ENCODE data around the gene CNPY2. TPM values are rescaled to one million over a fixed set of nuclear protein-coding genes. Genes with fewer than 3 reads are reported as not detected.

CNPY2 gene
- total and polyA plus RNA-seq, 2 of the 13 experiments (the other 11 are each of a cell fraction or from before 2014, with no cell fraction given) = 285 to 356 TPM

- TF ChIP-seq SUZ12 (IDR thresholded peaks at IDR 0.05; ENCODE audit: low read depth, low read length) (no peak), ZBTB44 (CRISPR knock-in tag; IDR thresholded peaks at IDR 0.05) (0 out of 2 replicates have a peak, but pooled peaks have one; percentile 58), TRIM24 (CRISPR knock-in tag; IDR thresholded peaks at IDR 0.05) (no peak), CERS6 (CRISPR knock-in tag; IDR thresholded peaks at IDR 0.05) (no peak), SKI (IDR thresholded peaks at IDR 0.05; ENCODE audit: partially characterized antibody) (peak; percentile 72), YEATS2 (CRISPR knock-in tag; IDR thresholded peaks at IDR 0.05; ENCODE audit: borderline replicate concordance) (peak; percentile 48; the same call in 1 of the 2 replicates), ZHX2 (IDR thresholded peaks at IDR 0.05; ENCODE audit: low read depth) (peak; percentile 76), ZHX2 (CRISPR knock-in tag; IDR thresholded peaks at IDR 0.05; ENCODE audit: borderline replicate concordance) (no peak), ZNF124 (CRISPR knock-in tag; IDR thresholded peaks at IDR 0.05) (no peak; the same call in 1 of the 2 replicates), PAX8 (CRISPR knock-in tag; IDR thresholded peaks at IDR 0.05; ENCODE audit: borderline replicate concordance) (no peak), ZNF607 (CRISPR knock-in tag; IDR thresholded peaks at IDR 0.05; ENCODE audit: borderline replicate concordance) (0 out of 2 replicates have a peak, but pooled peaks have one; percentile 58), ZNF878 (CRISPR knock-in tag; IDR thresholded peaks at IDR 0.05) (peak; percentile 81), GZF1 (CRISPR knock-in tag; IDR thresholded peaks at IDR 0.05) (no peak), SIX1 (CRISPR knock-in tag; IDR thresholded peaks at IDR 0.05; ENCODE audit: borderline replicate concordance) (0 out of 2 replicates have a peak, but pooled peaks have one; percentile 26), NFIC (IDR thresholded peaks at IDR 0.05; ENCODE audit: low read length) (no peak), MXD3 (CRISPR knock-in tag; IDR thresholded peaks at IDR 0.05) (peak; percentile 61; the same call in 1 of the 2 replicates), ZNF510 (CRISPR knock-in tag; IDR thresholded peaks at IDR 0.05; ENCODE audit: low read depth) (no peak), ZNF256 (CRISPR knock-in tag; conservative IDR thresholded peaks at IDR 0.05) (no peak), TCF7 (IDR thresholded peaks at IDR 0.05; ENCODE audit: low read depth) (no peak), NFKB2 (CRISPR knock-in tag; IDR thresholded peaks at IDR 0.05; ENCODE audit: borderline replicate concordance) (peak; percentile 44; the same call in 1 of the 2 replicates)
Observed at GRCh38 chr12:56359851-56360767, 44.3 kb upstream of the CNPY2 start, which contains the start of gene STAT2 (continued).

All from HepG2 (cell line).